Skin of body (tissue), 2 donors: ENCODE data around the gene STPG2. TPM values are rescaled to one million over a fixed set of nuclear protein-coding genes. Genes with fewer than 3 reads are reported as not detected.
"Not testable (repeated sequence)": the region's sequence is repeated elsewhere in the genome, so short reads cannot be mapped to it uniquely, and the experiment has no call there.

Experiments
- DNase-seq: peaks from one replicate; lab custom pipeline; 2025; lab: John Stamatoyannopoulos, UW
- total RNA-seq: library from RNA; depleted of rRNA; stranded (reverse); fragments of >200 nt; gene quantifications from one replicate; pipeline ENCODE4 v1.2.3, GENCODE V29; 2014

Gene STPG2
- total RNA-seq, 1 donor from 2014 or later = 0.59 TPM

DNA sequence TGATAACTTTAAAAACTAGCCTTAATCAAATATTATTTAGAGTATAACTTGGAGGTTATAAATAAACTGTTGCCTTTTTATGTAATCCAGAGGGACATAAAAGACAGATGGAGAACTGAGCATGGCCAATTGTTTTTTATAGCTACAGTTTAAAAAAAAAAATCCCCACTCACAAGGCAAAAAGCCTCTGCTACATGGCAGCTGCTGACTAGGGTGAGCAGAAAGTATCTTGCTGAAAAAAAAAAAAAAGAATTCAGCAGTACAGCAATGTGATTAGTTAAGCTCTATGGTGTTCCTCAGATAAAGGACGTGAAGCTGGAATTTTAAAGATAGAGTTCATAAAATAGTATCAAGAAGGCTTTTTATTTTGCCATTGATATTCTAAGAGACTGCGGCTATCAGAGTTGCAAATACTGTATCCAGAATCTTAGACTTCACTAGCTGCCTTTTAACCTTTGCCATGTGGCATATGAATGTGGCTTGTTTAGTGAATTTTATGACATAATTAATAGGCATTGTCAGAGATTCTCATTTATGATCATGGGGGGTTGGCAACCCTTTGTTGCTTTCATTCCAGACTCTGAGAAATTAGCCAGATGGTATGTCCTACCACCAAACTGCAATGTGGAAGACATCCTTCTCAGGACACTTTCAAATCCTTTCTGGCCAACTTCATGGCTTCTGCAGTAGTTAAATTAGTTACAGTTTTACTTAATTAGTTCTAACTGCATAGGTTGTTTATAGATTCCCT is 498.0 kb downstream of the STPG2 start:
- DNase-seq = no peak

DNA sequence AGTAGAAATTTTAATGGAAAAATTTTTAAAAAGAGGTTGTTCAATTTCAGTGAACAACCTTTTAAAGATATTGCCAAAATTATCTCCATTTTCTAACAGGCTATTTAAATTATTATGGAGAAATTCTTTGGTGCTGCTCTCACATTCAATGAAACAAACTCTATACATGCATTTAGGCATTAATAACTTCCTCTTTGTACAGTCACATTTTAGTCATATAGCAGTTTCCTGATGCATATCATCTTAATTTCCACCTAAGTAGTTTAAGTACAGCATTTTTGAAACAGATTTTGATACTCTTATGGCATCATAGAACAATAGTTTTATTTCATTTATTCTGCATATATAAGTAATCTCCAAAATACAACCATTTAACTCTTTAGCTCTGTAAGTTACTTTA is 500.1 kb downstream of the STPG2 start:
- no peak for DNase-seq

DNA sequence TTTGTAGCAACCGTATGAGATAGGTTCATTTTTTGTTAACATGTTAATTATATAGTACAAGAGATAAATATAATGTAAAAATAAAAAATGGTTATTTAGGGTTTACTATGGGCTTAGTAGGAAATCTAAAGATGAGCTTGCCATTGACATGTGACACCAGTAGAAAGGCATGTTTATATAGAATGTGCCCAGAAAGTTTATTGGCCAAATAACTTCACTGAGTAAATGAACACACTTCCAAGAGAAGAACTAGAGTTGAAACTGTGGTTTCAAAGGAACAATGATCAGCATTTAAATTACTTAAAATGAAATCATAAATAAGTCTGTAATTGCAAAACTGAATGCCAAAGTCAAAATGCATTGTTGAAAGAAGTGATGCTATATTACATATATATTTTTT is 503.3 kb downstream of the STPG2 start:
- DNase-seq = no peak

DNA sequence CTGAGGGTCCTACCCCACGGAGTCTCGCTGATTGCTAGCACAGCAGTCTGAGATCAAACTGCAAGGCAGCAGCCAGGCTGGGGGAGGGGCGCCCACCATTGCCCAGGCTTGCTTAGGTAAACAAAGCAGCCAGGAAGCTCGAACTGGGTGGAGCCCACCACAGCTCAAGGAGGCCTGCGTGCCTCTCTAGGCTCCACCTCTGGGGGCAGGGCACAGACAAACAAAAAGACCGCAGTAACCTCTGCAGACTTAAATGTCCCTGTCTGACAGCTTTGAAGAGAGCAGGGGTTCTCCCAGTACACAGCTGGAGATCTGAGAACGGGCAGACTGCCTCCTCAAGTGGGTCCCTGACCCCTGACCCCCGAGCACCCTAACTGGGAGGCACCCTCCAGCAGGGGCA is 509.4 kb downstream of the STPG2 start:
- not testable (repeated sequence) for DNase-seq

DNA sequence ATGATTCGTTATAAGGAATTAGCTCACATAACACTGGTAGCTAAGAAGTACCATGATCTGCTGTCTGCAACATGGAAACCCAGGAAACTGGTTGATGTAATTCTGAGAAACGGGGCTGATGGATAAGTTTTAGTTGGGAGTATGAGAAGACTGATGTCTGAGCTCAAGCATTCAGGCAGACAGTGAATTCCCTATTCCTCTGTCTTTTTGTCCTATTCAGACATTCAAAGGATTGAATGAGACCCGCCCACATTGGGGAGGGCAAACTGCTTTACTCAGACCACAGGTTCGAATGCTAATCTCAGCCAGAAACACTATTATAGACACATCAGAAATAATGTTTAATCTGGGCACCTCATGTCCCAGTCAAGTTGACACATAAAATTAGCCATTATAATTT is 515.5 kb downstream of the STPG2 start:
- DNase-seq = no peak

DNA sequence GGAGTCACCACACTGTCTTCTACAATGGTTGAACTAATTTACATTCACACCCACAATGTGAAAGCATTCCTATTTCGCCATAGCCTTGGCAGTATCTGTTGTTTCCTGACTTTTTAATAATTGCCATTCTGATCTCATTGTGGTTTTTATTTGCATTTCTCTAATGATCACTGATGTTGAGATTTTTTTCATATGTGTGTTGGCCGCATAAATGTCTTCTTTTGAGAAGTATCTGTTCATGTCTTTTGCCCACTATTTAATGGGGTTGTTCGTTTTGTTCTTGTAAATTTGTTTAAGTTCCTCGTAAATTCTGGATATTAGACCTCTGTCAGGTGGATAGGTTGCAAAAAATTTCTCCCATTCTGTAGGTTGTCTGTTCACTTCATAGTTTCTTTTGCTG is 519.1 kb downstream of the STPG2 start:
- DNase-seq = no peak

DNA sequence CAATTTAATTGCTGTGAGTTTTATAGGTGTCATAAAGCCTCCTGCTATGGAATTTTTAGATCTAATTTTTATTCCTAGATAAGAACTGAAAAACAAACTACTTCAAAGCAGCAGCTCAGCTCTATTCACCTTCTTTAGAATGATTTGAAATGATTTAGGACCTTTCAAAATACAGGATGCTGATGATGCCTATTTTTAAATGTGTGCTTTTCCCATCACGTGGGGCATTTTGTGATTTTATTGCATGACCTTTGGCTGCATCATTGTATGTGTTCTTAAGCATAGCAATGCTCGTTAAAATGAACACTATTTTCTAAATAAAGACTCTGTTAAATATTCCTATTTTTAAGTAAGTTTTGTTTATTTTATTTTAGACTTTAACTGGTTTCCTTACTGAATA is 537.3 kb downstream of the STPG2 start:
- DNase-seq = no peak

DNA sequence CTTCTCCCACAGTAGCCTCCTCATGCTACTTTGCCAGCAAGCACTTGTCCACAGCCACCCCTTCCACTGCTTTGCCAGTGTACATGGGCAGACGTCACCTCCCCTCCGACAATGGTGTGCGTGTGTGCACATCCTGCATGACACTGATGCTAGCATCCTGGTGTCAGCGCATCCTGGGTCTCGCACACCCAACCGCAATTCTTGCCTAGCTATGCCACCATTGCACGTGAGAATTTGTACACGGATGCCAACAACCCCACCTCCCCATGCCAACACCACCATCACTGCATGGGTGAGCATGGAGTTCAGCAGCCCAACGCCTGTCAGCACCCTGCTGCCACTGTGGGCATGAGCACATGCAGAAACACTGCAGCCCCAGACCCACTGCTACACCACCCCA is 550.0 kb downstream of the STPG2 start:
- DNase-seq = no peak

DNA sequence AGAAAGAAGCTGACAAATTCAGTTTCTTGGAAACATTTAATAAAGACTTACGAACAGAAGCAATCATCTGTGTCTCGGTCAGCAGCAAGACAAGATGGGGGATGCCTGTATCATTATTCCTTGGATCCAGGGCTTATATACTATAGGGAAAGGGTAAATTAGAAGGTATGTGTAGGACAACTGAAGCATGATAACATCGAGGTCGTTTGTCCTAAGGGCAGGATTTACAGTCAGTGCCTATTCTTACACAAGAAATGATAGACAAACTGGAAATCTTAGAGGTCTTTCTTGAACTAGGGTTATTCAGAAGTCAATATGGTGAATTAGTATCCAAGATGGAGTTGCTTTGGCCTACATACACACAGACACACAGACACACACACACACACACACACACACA is 553.0 kb downstream of the STPG2 start:
- no peak for DNase-seq

DNA sequence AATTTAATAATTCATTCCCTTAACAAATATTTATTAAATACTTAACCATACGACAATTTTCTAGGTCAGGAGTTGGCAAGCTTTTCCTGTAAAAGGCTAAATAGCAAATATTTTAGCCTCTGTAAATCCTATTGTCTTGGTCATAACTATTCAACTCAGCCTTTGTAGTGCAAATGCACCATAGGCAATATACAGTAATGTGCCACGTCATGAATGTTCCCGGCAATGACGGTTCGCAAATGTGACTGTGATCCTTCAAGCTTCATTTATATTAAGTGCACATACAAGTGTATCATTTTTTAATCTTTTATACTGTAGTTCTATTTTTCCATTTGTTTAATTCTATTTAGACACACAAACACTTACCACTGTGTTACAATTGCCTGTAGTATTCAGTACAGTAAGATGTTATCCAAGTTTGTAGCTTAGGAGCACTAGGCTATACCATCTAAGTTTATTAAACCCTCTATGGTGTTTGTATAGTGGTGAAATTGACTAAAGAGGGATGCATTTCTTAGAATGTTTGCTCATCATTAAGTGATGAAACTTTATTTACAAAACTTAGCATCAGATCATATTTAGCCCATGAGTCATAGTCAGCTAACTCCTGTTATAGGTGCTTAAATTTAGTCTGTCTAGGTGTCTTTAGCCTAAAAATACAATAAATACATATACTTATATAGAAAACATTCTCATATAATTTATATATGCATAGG is 553.6 kb downstream of the STPG2 start:
- DNase-seq = no peak

DNA sequence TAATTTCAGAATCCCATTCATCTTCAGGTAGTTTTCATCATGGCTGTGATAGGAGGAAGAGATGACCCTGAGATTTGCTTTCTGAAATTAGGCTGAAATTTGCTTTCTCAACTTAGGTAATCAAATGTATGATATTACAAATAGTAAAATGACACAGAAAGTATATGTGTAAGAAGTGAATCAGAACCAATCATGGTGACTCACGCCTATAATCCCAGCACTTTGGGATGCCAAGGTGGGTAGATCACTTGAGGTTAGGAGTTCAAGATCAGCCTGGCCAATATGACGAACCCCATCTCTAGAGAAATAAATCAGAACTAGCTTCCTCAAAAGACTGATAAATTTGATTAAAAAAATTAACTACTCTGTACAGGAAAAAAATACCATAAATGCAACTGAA is 555.4 kb downstream of the STPG2 start:
- no peak for DNase-seq

DNA sequence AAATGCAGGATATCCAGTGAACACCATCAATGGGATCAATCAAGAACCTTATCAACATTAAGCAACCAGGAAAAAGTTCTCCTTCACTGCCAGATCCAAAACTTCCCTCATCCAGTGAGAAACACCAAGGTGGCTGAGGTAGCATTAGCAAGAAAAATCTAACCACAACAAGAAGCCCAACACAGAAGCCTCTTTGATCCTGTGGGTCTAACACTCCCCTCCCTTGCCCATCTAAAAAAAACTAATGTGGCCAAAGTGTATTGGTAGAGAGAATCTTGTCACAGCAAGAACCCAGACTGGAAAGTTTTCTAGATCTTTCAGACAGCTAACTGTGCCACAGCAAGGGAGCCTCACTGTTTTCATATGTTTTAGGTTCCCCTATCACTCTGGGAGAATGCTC is 558.0 kb downstream of the STPG2 start:
- no peak for DNase-seq

DNA sequence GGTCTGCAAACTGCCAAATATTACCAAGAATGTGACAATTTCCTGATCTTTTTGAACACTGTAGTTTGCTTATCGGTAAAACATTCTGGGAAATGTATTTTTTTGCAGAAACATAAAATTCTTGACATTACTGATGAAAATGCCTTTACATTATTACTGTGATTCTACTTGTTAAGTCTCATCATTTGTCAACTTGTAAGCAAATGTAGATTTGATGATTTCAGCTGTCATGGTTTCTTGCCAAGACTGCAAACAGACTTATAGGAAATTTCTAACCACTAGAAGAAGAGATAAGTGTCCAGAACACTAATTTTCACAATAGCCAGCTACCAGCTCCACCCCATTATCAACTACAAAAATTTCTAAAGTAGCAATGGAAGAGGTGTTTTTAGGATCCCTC is 560.4 kb downstream of the STPG2 start:
- no peak for DNase-seq

DNA sequence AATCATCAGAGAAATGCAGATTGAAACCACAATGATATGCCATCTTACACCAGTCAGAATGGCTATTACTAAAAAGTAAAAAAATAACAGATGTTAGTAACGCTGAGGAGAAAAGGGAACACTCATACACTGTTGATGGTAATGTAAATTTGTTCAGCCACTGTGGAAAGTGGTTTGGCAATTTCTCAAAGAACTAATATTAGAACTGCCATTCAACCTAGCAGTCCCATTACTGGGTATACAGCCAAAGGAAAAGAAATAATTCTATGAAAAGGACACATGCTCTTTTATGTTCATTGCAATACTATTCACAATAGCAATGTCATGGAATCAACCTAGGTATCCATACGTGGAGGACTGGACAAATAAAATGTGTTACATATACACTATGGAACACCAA is 566.3 kb downstream of the STPG2 start:
- DNase-seq = no peak

DNA sequence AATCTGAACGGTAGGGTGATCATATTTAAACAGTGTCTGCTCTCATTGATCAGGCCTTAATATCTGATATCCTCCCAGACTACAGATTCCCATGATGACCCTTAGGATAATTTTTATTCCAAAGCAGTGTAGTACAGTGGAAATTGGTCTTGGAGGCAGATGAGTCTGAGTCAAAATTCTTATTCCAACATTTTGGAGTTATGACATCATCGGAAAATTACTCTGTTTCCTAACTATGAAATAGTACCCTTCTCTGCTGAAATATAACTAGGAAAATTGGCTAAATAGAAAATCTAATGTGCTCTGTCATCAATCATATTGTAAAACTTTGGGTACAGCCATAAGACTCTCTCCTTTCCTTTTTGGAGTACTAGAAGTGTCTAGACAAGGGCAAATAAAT is 583.3 kb downstream of the STPG2 start:
- no peak for DNase-seq

DNA sequence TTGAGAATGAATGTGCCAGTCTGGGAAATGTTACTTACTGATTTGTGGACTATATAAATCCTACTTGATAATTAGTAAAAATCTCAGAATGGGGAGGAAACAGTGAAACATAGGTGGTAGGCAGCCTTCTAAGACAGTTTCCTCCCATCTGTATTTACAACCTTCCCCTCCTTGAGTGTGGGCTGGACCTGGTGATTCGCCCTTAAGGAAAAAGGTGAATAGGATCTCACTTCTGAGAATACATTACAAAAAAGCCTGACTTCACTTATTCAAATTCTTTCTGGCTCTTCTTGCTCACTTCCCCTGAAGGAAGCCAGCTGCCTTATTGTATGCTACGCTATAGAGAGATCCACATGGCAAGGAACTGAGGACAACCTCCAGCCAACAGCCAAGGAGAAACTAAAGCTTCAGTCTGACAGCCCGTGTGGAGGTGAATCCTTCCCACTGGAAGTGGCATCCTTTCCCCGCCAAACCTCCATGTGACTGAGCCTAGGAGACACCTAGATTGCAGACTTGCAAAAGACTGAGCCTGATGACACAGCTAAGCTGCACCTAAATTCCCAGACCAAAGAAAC is 585.0 kb downstream of the STPG2 start:
- DNase-seq = no peak

DNA sequence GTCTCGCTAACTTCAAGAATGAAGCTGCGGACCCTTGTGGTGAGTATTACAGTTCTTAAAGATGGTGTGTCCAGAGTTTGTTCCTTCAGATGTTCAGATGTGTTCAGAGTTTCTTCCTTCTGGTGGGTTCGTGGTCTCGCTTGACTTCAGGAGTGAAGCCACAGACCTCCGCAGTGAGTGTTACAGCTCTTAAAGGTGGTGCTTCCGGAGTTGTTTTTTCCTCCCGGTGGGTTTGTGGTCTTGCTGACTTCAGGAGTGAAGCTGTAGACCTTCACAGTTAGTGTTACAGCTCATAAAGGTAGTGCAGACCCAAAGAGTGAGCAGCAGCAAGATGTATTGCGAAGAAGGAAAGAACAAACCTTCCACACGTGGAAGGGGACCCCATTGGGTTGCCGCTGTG is 592.6 kb downstream of the STPG2 start:
- DNase-seq = not testable (repeated sequence)

DNA sequence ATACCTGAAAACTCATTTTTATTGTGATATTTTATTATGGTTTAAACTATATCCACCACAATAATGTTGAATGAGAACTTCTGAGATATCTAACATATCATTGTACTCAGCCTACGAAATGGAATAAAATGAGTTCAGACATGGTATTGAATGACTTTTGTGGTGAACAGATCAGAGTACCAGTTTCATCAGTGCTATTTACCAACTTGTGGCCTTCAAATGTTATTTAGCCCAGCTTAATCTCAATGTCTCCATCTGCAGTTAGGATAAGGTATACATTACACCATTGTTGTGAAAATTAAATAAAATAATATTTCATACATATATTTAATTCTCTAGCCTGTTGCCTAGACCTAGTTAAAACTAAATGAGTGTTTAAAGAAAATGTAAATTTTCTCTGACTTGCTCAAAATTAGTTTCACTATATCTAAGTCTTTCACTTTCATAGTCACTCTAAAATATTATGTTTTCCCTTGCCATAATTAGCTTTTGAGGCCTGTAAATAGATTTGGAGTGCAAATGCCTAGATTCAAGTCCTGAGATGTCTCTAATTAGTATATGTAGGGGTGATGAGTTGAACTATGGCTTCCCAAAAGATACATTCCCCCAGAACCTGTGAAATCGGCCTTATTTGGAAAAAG is 594.2 kb downstream of the STPG2 start:
- no peak for DNase-seq

DNA sequence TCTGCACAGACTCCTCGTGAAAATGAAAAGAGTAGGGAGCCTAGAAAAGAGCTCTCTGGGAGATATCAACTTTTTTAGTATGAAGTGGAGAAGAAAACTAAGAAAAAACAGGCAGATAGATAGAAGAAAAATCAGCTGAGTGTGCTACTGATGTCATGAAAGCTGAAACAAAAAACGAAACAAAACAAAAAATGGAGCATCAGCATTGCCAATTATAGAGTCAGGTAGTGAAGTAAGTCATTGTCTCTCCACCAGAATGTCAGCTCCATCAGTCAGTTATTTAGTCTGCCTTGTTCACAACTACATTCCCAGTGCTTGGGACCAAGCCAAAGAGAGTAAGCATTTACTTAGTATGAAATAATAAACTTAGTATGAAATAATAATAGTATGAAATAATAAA is 595.1 kb downstream of the STPG2 start:
- DNase-seq = no peak

DNA sequence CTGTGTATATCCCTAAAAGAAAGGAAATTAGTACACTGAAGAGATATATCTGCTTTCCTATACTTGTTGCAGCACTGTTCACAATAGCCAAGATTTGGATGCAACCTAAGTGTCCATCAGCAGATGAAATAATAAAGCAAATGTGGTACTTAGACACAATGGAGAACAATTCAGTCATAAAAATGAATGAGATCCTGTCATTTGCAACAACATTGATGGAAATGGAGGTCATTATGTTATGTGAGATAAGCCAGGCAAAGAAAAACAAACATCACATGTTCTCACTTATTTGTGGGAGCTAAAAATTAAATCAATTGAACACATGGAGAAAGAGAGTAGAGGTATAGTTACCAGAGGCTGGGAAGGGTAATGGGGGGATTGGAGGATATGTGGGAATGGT is 611.9 kb downstream of the STPG2 start:
- DNase-seq = no peak

DNA sequence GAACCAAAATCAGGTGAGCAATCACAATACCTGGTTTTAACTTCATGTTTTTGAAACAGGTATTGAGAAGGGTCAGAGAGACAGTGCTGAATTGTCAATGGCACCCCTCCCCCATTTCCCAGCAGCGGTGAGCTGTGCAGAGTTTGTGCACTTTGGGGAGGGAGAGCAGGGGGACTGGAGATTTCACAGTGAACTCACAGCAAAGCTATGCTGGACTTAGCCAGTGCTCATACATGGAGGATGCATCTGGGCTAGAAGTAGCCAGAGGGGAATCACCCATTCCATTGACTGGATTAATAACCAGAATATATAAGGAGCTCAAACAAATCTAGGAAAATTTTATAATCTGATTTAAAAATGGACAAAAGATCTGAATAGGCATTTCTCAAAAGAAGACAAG is 612.6 kb downstream of the STPG2 start:
- no peak for DNase-seq

DNA sequence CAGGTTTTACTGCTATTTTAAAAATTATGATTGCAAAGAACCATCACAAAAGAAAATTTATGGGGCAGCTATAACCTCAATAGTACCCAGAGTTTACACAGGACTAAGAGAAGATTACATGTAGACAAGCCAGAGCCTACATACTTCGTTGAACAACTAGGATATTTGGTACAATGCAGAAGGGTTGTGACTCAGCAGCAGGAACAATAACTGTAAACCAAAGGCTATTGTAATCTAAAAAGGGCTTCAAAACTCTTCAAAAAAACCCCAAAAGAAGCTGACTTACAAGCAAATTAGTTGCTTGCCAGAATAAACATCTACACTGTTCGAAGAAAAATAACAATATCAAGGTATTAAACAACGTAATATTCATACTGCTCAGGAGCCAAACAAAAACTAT is 618.0 kb downstream of the STPG2 start:
- no peak for DNase-seq
